AG10803 (cell line): ENCODE measurements around the gene FOXL1.
"Not testable (repeated sequence)": the region's sequence is repeated elsewhere in the genome, so short reads cannot be mapped to it uniquely, and the experiment has no call there.

ENCODE experiments used
- DNase-seq: peaks from one replicate; pipeline ENCODE4 v3.0.0; 2010; ENCODE audit warnings: low read depth
- H3K4me3 ChIP-seq: 2 replicates; pipeline ENCODE4 v1.5.1; 2011; ENCODE audit warnings: mild to moderate bottlenecking, low read length, control low read depth
- CTCF ChIP-seq: conservative IDR thresholded peaks from 2 replicates; pipeline ENCODE4 v1.5.1; 2011; ENCODE audit warnings: mild to moderate bottlenecking, low read length, control low read depth, inconsistent platforms

FOXL1 gene

DNA sequence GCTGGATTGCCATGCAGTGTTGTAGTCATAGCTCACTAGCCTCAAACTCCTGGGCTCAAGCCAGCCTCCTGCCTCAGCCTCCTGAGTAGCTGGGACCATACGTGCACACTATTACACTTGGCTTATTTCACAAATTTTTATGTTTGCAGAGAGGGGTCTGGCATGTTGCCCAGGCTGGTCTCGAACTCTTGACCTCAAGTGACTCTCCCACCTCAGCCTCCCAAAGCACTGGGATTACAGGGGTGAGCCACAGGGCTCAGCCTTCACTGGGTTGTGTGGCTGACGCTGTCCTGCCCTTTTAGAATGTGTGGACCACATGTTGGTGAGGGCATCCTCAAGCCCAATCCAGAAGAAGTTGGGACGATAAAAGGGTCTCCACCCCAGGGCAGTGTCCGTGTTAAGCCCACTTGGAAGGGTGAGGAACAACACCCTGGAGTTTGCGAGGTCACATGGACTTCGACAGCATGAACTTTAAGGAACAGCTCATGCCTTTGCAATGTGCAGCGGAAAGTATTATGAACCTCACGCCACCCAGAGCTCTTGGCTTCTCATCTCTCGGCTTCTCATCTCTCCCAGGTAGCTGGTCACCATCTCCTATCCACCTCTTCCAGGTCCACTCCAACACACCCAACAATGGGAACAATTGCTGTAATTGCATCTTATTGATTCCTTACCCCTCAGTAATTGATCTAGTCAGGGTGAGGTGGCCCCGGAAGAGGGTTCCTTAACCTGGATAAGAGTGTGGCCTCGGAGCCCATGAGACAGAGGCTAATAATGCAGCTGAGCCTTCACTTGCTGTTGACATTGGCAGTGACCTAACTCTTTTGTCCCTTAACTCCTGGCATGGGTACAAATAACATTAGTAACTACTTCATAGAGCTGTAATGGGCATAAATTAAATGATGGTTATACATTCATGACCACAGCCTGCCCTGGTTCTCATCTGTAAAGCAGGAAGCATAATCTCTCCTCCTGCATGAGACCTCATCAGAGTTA is 6.7 kb downstream of the FOXL1 start:
- DNase-seq, result peak; percentile 50

DNA sequence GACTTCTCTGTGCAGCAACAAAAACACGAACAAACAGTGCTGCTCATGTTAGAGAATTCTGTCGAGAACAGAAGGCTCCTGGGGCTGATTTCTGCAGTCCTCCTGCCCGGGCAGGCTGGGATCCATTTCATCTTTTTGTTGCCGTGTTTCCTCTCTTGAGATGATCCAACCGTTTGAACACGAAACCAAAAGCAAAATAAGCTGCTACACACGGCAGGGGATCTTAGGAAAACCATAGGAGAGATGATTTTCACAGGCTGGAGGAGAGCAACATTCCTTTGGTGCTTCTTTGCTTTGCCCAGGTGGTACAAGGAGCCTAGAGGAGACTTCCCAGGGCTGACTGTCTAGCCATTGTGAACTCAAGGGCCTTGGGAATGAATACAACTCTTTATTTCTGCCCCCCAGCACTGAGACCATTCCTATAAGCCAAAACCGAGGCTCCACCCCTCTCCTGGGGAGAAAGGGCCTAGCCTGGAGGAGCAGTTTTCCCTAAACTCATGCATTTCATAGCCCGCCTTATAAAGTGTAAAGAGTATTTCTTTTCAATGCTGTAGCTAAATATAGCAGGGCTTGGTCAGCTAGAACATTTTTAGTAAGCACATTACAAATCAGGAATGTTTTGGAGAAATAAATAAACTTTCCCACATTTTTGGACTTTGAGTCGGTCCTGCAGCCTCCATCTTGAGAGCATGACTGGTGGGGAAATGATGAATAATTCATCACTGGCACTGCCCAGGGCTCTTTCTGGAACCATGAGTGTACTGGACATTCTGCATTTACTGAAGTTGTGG is 7.7 kb downstream of the FOXL1 start:
- TF ChIP-seq CTCF, result no peak
- no peak overlapping the region; the same call in none of the 2 replicates for H3K4me3 ChIP-seq
- peak; percentile 85 for DNase-seq

More for the DNA sequence above, 6.7 kb downstream of the FOXL1 start:
- no peak for TF ChIP-seq CTCF
- no peak overlapping the region for H3K4me3 ChIP-seq

GRCh38 chr16:86587487-86587886 is 9.1 kb downstream of the FOXL1 start:
- DNase-seq, result no peak
- H3K4me3 ChIP-seq, result no peak overlapping the region
- no peak for TF ChIP-seq CTCF

GRCh38 chr16:86587955-86588354 is 9.6 kb downstream of the FOXL1 start:
- not testable (repeated sequence) for DNase-seq, H3K4me3 ChIP-seq

- no peak overlapping the region for H3K4me3 ChIP-seq
- DNase-seq, result peak; percentile 91
- TF ChIP-seq CTCF, result no peak
These were observed 12.3 kb downstream of the FOXL1 start for GRCh38 chr16:86590501-86591144.

- DNase-seq, result no peak
- no peak for TF ChIP-seq CTCF
- no peak overlapping the region for H3K4me3 ChIP-seq
These were observed 12.9 kb downstream of the FOXL1 start for GRCh38 chr16:86591270-86591669.
